Activated CD4-positive, alpha-beta T cell treated with anti-CD3 and anti-CD28 coated beads for 36 hours (primary cell): Measurements from ENCODE around the gene DDC. TPM values are rescaled to one million over a fixed set of nuclear protein-coding genes. Genes with fewer than 3 reads are reported as not detected.

ENCODE experiments used
- ATAC-seq: fragments of 200-7000 bp; cut with Tn5 transposase; one replicate; pipeline ENCODE4 v1.10.0; 2021; ENCODE audit warnings: mild to moderate bottlenecking, moderate library complexity
- CTCF ChIA-PET: fragments of 350-600 bp; sonication (Branson Sonifier 250); formaldehyde crosslinking; loops from one replicate; lab custom pipeline; 2021; ENCODE audit warnings: antibody characterized with exemption; lab: Charles Lee
- POLR2A ChIA-PET: fragments of 350-600 bp; sonication (Branson Sonifier 250); formaldehyde crosslinking; loops from one replicate; lab custom pipeline; 2021; ENCODE audit warnings: antibody characterized with exemption, inconsistent platforms; lab: Charles Lee
- DNase-seq: peaks from one replicate; pipeline ENCODE4 v3.0.0-alpha.2; 2020
- H3K27ac Mint-ChIP-seq: one replicate; pipeline ENCODE4 v1.8.0; 2021; ENCODE audit warnings: mixed read lengths
- H3K27me3 Mint-ChIP-seq: one replicate; pipeline ENCODE4 v1.8.0; 2021; ENCODE audit warnings: mixed read lengths
- H3K36me3 Mint-ChIP-seq: one replicate; pipeline ENCODE4 v1.8.0; 2021; ENCODE audit warnings: low read depth, mixed read lengths
- H3K4me1 Mint-ChIP-seq: one replicate; pipeline ENCODE4 v1.8.0; 2021; ENCODE audit warnings: mixed read lengths
- H3K4me3 Mint-ChIP-seq: one replicate; pipeline ENCODE4 v1.8.0; 2021; ENCODE audit warnings: mild to moderate bottlenecking, moderate library complexity, mixed read lengths
- H3K9me3 Mint-ChIP-seq: one replicate; pipeline ENCODE4 v1.8.0; 2021; ENCODE audit warnings: low read depth, mixed read lengths
- intact Hi-C, 2 experiments: fragments of 100-400 bp; cut with DNase I in 1 of 2; cut with micrococcal nuclease in 1 of 2; formaldehyde crosslinking; loops; one replicate each; pipeline versions ENCODE4 v1.14.2 to v1.15.1; 2022 to 2024; cut with DNase I, micrococcal nuclease
- total RNA-seq, 2 experiments: library from RNA; stranded (reverse); gene quantifications; one replicate each; pipeline ENCODE4 v1.2.3, GENCODE V29; 2021

DDC gene
- total RNA-seq, 2 experiments from 2014 or later, result 0.28 to 0.53 TPM

DNA sequence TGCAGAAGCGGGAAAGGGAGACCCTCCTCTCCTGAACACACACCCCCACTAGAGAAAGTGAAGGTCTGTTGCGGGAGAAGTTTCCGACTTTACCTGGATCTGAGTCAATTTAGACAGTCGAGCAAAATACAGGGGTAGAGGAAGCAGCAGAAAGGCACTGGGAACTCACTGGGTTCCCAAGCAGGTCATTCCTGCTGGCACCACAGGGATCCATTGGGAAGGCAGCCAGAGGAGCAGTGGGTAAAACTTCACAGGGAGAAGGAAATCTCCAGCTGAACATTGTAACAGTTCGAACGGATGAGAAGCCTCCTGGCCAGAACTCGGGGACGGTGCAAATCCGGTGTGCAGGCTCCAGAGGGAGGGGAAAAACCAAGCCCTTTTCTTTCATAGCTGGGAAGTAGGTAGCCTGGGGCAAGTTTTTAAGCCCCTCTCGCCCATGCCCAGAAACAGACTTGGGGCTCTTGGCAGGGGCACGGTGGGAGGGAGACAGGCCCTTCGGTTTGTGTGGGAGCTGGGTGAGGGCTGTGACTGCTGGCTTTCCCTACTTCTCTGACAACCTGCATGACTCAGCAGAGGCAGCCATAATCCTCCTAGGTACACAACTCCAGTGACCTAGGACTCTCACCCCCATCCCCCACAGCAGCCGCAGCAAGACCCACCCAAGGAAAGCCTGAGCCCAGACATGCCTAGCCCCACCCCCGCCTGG, 51.9 kb downstream of the DDC start:
- Mint-ChIP-seq H3K4me1 (no peaks in the 10 kb centered on the region), H3K4me3 (no peak overlapping the region), H3K27ac (no peak overlapping the region), H3K9me3 (peaks cover 2% of the 10 kb centered on the region), H3K27me3 (peaks cover 41% of the 10 kb centered on the region), H3K36me3 (no peaks in the 10 kb centered on the region)
- ChIA-PET POLR2A (no interaction called here), CTCF (interaction anchor here (0.7 kb wide), 1 partner anchor 39 kb away, joined by 3 read pairs; no protein-coding TSS in a partner anchor)
- DNase-seq (no peak), ATAC-seq (no peak)
- intact Hi-C loops, result no loop called here

DNA sequence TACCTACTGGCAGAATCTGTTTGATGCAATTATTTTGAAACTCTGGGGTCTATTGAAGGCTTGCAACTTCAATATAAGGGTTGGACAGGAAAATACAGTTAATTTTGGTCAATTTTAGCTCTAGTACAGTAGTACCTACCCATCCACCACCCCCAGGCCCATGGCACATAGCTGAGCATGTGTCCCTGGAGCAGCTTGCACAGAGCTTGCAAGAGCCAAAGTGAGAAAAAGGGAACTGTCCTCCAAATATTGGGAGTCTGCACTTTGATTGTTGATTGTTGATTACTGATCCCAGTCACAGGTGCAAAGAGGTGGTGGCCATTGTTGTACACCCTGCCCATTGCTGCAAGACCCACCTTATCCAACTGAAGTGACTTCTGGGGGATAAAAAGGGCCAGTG, 52.8 kb downstream of the DDC start:
- Mint-ChIP-seq H3K36me3 (no peaks in the 10 kb centered on the region), H3K27me3 (peaks cover 40% of the 10 kb centered on the region), H3K9me3 (peaks cover 2% of the 10 kb centered on the region), H3K4me1 (no peaks in the 10 kb centered on the region), H3K4me3 (no peak overlapping the region), H3K27ac (no peak overlapping the region)
- ChIA-PET POLR2A (no interaction called here), CTCF (interaction anchor here (0.6 to 0.7 kb wide), 2 partner anchors 46 to 575 kb away, joined by 3 read pairs; no protein-coding TSS in a partner anchor)
- no peak for ATAC-seq
- no peak for DNase-seq
- intact Hi-C loops, result no loop called here

- no peaks in the 10 kb centered on the region for H3K9me3 Mint-ChIP-seq
- no peaks in the 10 kb centered on the region for H3K36me3 Mint-ChIP-seq
- no peaks in the 10 kb centered on the region for H3K4me1 Mint-ChIP-seq
- DNase-seq (no peak), ATAC-seq (no peak)
- ChIA-PET CTCF (no interaction called here), POLR2A (no interaction called here)
- intact Hi-C loops, result no loop called here
- peaks cover 17% of the 10 kb centered on the region for H3K27me3 Mint-ChIP-seq
- no peak overlapping the region for H3K4me3 Mint-ChIP-seq
- H3K27ac Mint-ChIP-seq, result no peak overlapping the region
Measured at GRCh38 chr7:50509459-50509858, 55.7 kb downstream of the DDC start.

GRCh38 chr7:50508471-50508943, 56.7 kb downstream of the DDC start:
- CTCF ChIA-PET, result interaction anchor here (1.1 kb wide), 1 partner anchor 652 kb away, joined by 4 read pairs; no protein-coding TSS in a partner anchor
- H3K36me3 Mint-ChIP-seq, result no peaks in the 10 kb centered on the region
- DNase-seq, result no peak
- POLR2A ChIA-PET, result no interaction called here
- H3K9me3 Mint-ChIP-seq, result no peaks in the 10 kb centered on the region
- no peak for ATAC-seq
- peaks cover 10% of the 10 kb centered on the region for H3K27me3 Mint-ChIP-seq
- intact Hi-C loops, result no loop called here
- no peak overlapping the region for H3K27ac Mint-ChIP-seq
- no peaks in the 10 kb centered on the region for H3K4me1 Mint-ChIP-seq
- H3K4me3 Mint-ChIP-seq, result no peak overlapping the region

DNA sequence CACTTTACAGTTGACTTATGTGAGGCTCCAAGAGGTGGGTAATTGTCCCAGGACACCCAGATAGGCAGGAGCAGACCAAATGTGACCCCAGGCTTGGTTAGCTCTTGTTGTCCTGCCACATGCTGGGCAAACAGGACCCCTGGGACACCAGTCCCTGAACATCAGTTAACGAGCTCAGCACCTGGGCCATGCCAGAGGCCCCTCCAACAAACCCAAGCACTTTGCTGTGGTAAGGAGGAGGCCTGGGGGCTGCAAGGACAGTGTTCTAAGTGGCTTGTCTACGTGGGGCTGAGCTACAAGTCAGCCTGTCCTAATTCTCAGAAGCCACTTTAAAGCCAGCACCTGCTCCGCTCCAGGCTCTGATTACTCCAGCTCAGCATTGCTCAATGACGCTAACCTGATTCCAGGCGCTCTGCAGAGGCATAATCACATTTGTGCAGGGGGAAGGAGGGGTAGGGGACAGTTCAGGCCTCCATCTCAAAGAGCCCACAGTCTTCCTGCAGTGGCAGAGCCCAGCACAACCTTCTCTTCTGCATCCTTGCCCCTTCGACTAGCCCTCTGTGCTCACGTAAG, 57.2 kb downstream of the DDC start:
- intact Hi-C loops, result no loop called here
- ChIA-PET CTCF (interaction anchor here (1.1 kb wide), 1 partner anchor 653 kb away, joined by 4 read pairs; no protein-coding TSS in a partner anchor), POLR2A (no interaction called here)
- H3K36me3 Mint-ChIP-seq, result no peaks in the 10 kb centered on the region
- H3K27ac Mint-ChIP-seq, result no peak overlapping the region
- H3K9me3 Mint-ChIP-seq, result no peaks in the 10 kb centered on the region
- peaks cover 8% of the 10 kb centered on the region for H3K27me3 Mint-ChIP-seq
- ATAC-seq (no peak), DNase-seq (no peak)
- H3K4me3 Mint-ChIP-seq, result no peak overlapping the region
- no peaks in the 10 kb centered on the region for H3K4me1 Mint-ChIP-seq

DNA sequence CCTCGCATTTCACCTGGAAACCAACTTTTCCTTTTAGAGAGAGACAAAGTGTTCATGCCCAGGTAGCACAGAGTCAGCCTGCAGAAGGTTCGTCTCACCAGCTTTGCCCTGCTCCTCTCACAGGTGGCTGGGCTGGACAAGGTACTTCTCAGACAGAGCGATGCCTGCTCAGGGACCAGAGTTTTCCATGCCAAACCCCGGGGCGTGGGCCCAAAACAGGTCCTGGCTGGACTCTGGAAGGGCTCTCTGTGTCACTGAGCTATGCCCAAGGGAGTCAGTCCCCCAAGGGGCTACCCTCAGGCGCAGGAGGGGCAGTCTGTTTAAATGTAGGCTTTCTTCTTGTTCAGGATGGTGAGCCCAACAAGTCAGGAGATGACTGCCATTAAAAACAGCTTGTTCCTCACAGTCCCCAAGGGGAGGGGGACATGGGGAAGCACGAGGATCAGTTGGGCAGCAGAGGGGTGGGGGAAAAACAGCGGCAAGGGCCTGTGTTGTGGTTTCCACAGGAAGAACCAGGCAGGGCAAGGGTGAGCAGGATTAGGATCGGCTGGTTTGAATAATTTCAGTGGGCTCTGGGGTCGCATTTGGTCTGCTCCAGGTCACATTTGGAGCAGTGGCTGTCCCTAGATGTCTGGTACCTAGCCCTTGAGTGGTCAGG, 59.5 kb downstream of the DDC start:
- Mint-ChIP-seq H3K4me1 (no peaks in the 10 kb centered on the region), H3K27ac (no peak overlapping the region), H3K4me3 (no peak overlapping the region), H3K9me3 (no peaks in the 10 kb centered on the region), H3K27me3 (peaks cover 8% of the 10 kb centered on the region), H3K36me3 (no peaks in the 10 kb centered on the region)
- ATAC-seq (no peak), DNase-seq (no peak)
- ChIA-PET CTCF (no interaction called here), POLR2A (no interaction called here)
- intact Hi-C loops, result no loop called here

DNA sequence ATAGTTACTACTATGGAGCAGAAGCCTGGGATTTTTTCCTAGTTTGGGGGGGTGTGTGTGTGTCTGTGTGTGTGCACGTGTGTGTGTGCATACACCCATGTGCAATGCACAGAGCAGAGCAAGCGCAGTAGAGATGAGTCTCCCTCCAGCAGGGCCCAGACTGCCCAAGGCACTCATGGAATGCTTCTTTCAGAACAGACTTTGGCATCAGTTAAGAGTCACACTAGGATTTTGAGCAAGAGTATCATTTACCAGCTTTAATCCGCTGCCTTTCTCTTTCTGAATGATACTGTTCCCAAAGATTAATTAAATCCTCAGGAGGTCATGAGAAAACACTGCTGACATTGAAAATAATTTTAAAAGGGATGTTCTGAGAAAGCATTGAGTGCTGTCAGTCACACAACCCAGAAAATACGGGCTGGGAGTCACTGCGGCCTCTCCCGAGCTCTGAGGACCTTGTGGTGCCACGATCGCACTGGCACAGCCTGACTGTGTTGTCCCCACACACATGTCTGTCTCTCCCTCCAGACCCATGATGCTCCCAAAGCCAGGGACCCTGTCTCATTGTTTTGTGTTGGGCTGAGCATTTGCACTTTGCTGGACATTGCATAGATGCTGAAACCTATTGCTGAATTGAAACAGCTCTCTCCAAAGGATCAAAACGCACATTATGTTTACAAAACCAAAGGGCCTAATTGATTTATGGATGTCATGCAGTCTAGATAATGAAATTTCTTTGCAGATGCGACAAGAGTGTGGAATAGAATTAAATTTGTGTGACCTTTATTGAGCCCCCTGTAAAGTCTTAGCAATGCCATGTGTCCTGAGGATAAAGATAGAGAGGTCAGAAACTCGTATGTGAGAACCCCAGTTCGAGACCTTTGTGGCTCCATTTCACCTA, 60.3 kb downstream of the DDC start:
- no peak for DNase-seq
- POLR2A ChIA-PET, result no interaction called here
- no peak overlapping the region for H3K4me3 Mint-ChIP-seq
- CTCF ChIA-PET, result no interaction called here
- no peaks in the 10 kb centered on the region for H3K9me3 Mint-ChIP-seq
- no peaks in the 10 kb centered on the region for H3K4me1 Mint-ChIP-seq
- no peaks in the 10 kb centered on the region for H3K36me3 Mint-ChIP-seq
- intact Hi-C loops, result no loop called here
- ATAC-seq, result no peak
- H3K27ac Mint-ChIP-seq, result no peak overlapping the region
- H3K27me3 Mint-ChIP-seq, result peaks cover 8% of the 10 kb centered on the region

GRCh38 chr7:50502947-50503346, 62.3 kb downstream of the DDC start:
- no peak overlapping the region for H3K4me3 Mint-ChIP-seq
- peaks cover 8% of the 10 kb centered on the region for H3K27me3 Mint-ChIP-seq
- H3K27ac Mint-ChIP-seq, result no peak overlapping the region
- no peaks in the 10 kb centered on the region for H3K9me3 Mint-ChIP-seq
- no peaks in the 10 kb centered on the region for H3K36me3 Mint-ChIP-seq
- no peak for DNase-seq
- H3K4me1 Mint-ChIP-seq, result no peaks in the 10 kb centered on the region
- ChIA-PET POLR2A (no interaction called here), CTCF (interaction anchor here (0.6 to 1.1 kb wide), 4 partner anchors 410 to 829 kb away, joined by 3 to 4 read pairs (median 3); no protein-coding TSS in a partner anchor)
- ATAC-seq, result no peak
- intact Hi-C loops, result no loop called here

- Mint-ChIP-seq H3K27ac (no peak overlapping the region), H3K27me3 (peaks cover 12% of the 10 kb centered on the region), H3K36me3 (no peaks in the 10 kb centered on the region), H3K4me1 (no peaks in the 10 kb centered on the region), H3K9me3 (no peaks in the 10 kb centered on the region), H3K4me3 (no peak overlapping the region)
- ATAC-seq (no peak), DNase-seq (no peak)
- intact Hi-C loops, result no loop called here
- POLR2A ChIA-PET, result no interaction called here
- CTCF ChIA-PET, result interaction anchor here (0.6 to 0.7 kb wide), 2 partner anchors 37 to 363 kb away, joined by 3 read pairs; no protein-coding TSS in a partner anchor
Measured at GRCh38 chr7:50502001-50502684, 63.1 kb downstream of the DDC start.

- intact Hi-C loops, result no loop called here
Measured at GRCh38 chr7:50499092-50499491, 66.1 kb downstream of the DDC start.

More at GRCh38 chr7:50499092-50499491, 66.1 kb downstream of the DDC start:
- Mint-ChIP-seq H3K9me3 (no peaks in the 10 kb centered on the region), H3K4me1 (peaks cover 2% of the 10 kb centered on the region), H3K27me3 (peaks cover 15% of the 10 kb centered on the region), H3K36me3 (no peaks in the 10 kb centered on the region), H3K4me3 (no peak overlapping the region), H3K27ac (no peak overlapping the region)
- CTCF ChIA-PET, result interaction anchor here (0.6 to 2.3 kb wide), 2 partner anchors 31 to 628 kb away, joined by 3 to 9 read pairs; no protein-coding TSS in a partner anchor
- POLR2A ChIA-PET, result no interaction called here
- no peak for ATAC-seq
- DNase-seq, result no peak
